ENCODE measurements around the gene CELF4.

CELF4 gene

GRCh38 chr18:37207343-37207742 lies 358.3 kb downstream of the CELF4 start:
- no peaks in the 10 kb centered on the region for H3K9me3 ChIP-seq (ENCODE audit: control insufficient read depth, low read length)
- H2AFZ ChIP-seq: no peak overlapping the region
- H3K4me2 ChIP-seq (ENCODE audit: low read length): no peak overlapping the region
- no peak overlapping the region for H3K27ac ChIP-seq
- H3K4me3 ChIP-seq (ENCODE audit: low read depth, low read length): no peak overlapping the region
- no peaks in the 10 kb centered on the region for H3K4me1 ChIP-seq
- no peak overlapping the region for H3K9ac ChIP-seq
- H3K79me2 ChIP-seq: no peaks in the 10 kb centered on the region
- no peaks in the 10 kb centered on the region for H3K36me3 ChIP-seq (ENCODE audit: control insufficient read depth, insufficient read depth, low read length)
- TF ChIP-seq CTCF (IDR thresholded peaks at IDR 0.05): no peak
- no peaks in the 10 kb centered on the region for H3K27me3 ChIP-seq (ENCODE audit: control insufficient read depth, insufficient read depth, low read length)

DNA sequence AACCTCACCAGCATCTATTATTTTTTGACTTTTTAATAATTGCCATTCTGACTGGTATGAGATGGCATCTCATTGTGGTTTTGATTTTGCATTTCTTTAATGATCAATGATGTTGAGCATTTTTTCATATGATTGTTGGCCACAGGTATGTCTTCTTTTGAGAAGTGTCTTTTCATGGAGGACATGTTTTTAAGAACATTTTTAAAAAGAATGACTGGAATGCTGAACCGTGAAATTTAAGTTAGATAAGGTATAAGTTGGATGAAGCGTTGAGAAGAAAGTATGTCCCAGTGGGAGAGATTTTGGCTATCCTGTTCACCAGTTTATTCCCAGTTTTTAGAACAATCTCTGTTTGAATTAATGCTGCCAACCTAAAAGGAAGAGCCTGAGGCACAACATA lies 365.9 kb downstream of the CELF4 start:
- H3K9me3 ChIP-seq (ENCODE audit: control insufficient read depth, low read length): no peaks in the 10 kb centered on the region

More for the DNA sequence above, 365.9 kb downstream of the CELF4 start:
- H2AFZ ChIP-seq: no peak overlapping the region
- H3K36me3 ChIP-seq (ENCODE audit: control insufficient read depth, insufficient read depth, low read length): no peaks in the 10 kb centered on the region
- H3K79me2 ChIP-seq: no peaks in the 10 kb centered on the region
- TF ChIP-seq CTCF (IDR thresholded peaks at IDR 0.05): no peak
- no peaks in the 10 kb centered on the region for H3K4me1 ChIP-seq
- H3K4me3 ChIP-seq (ENCODE audit: low read depth, low read length): no peak overlapping the region
- no peak overlapping the region for H3K9ac ChIP-seq
- H3K4me2 ChIP-seq (ENCODE audit: low read length): no peak overlapping the region
- H3K27ac ChIP-seq: no peak overlapping the region
- no peaks in the 10 kb centered on the region for H3K27me3 ChIP-seq (ENCODE audit: control insufficient read depth, insufficient read depth, low read length)
